Coronary artery (tissue), 2 donors: ENCODE results near the gene RAD9A.

Source experiments
- DNase-seq: peaks from one replicate; pipeline ENCODE4 v3.0.0-alpha.2; 2017; ENCODE audit warnings: low spot score
- H3K27ac ChIP-seq, 2 donors: fragments of 200-600 bp; sonication (generic); one replicate each; pipeline ENCODE4 v1.5.1; 2016 to 2019
- H3K4me3 ChIP-seq: fragments of 200-600 bp; sonication (generic); 2 replicates; pipeline ENCODE4 v1.5.1; 2016; ENCODE audit warnings: mild to moderate bottlenecking, moderate library complexity
- TF ChIP-seq, protein P1 (sequence below): fragments of 200-600 bp; sonication (generic); IDR thresholded peaks from one replicate; pipeline ENCODE4 v1.5.1; 2019; ENCODE audit warnings: antibody characterized with exemption

Gene RAD9A

DNA sequence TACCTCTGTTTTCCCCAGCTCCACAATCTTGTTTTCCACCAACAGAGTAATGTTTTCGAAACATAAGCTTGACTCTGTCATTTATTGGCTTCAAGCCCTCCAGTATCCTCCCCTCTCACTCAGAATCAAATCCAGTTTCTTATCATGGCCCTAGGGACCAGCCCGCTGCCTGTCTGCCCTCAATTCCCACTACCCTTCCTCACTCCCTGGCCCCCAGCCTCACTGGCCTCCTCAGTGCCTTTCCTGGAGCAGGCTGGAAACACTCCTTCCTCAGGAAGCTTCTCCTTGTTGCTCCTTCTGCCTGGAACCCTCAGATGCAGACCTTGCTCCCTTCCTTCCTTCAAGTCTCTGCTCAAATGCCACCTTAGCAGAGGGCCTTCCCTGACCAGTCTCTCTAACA, 42.3 kb upstream of the RAD9A start:
- Histone ChIP-seq H3K4me3 (no peak overlapping the region), H3K27ac (peak overlapping the region in 1 of 2 donors; percentile 56)
- TF ChIP-seq, protein P1, sequence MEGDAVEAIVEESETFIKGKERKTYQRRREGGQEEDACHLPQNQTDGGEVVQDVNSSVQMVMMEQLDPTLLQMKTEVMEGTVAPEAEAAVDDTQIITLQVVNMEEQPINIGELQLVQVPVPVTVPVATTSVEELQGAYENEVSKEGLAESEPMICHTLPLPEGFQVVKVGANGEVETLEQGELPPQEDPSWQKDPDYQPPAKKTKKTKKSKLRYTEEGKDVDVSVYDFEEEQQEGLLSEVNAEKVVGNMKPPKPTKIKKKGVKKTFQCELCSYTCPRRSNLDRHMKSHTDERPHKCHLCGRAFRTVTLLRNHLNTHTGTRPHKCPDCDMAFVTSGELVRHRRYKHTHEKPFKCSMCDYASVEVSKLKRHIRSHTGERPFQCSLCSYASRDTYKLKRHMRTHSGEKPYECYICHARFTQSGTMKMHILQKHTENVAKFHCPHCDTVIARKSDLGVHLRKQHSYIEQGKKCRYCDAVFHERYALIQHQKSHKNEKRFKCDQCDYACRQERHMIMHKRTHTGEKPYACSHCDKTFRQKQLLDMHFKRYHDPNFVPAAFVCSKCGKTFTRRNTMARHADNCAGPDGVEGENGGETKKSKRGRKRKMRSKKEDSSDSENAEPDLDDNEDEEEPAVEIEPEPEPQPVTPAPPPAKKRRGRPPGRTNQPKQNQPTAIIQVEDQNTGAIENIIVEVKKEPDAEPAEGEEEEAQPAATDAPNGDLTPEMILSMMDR: no peak
- DNase-seq: no peak

DNA sequence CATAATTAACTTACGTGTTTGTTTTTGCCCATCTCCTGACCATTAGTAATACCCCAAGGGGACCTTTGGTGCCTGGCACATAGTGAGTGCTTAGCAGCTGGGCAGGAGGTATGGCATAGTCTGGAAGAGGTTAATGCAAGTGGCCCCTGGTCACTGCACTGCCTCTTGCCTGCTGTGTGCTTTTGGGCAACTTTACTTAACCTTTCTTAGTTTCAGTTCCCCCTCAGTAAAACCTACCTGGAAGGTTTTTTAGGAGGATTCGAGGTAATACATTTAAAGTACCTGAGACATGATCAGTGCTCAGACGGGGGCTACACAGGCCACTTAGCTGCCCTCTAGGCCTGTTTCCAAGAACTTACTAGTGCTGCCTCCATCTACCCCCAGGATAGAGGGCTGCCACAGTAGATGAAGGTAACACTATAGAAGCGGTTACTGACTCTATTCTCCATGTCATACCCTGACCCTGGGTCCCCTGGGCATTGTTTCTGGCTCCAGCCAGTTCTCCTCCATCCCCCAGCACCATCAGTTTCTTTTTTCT, 41.8 kb upstream of the RAD9A start:
- TF ChIP-seq, protein P1: no peak
- no peak for DNase-seq
- Histone ChIP-seq H3K27ac (peak overlapping the region in 1 of 2 donors; percentile 56), H3K4me3 (no peak overlapping the region)

DNA sequence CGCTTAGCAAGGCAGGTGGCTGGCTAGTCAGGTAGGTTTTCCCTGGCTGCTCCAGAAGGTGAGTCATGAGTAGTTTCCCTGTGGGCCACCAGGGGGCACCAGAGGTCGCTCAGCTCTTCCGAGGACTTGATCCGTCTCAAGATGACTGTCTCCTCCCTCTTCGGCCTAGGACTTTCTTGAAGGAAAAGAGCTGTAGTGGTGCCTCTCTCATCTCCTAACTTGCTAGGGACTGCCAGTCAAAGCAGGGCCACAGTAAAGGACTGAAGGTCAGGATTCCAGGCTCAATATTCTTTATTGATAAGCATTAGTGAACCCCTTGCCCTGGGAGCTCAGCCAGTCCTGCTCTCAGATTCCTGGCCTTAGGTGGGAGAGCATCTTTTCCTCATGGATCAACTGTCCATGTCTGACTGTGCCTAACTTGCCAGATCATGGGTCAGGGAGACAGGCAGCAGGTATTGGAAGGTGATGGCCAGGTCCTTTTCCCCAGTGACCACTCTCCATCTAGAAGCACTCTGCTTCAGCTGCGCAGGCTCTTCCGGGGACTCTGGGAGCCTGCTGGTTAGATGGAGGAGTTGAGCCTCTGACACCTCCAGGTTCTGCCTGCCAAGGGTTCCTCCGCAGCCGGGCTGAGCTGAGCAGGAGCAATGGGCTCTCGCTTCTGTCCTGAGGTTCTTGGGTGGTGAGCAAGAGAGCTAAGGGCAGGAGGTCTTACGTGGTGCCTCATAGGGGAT, 40.3 kb upstream of the RAD9A start:
- peak; percentile 77 for DNase-seq
- H3K27ac ChIP-seq: peak overlapping the region; percentile 95 to 96
- TF ChIP-seq, protein P1: peak; percentile 83
- H3K4me3 ChIP-seq: peak overlapping the region; percentile 81

DNA sequence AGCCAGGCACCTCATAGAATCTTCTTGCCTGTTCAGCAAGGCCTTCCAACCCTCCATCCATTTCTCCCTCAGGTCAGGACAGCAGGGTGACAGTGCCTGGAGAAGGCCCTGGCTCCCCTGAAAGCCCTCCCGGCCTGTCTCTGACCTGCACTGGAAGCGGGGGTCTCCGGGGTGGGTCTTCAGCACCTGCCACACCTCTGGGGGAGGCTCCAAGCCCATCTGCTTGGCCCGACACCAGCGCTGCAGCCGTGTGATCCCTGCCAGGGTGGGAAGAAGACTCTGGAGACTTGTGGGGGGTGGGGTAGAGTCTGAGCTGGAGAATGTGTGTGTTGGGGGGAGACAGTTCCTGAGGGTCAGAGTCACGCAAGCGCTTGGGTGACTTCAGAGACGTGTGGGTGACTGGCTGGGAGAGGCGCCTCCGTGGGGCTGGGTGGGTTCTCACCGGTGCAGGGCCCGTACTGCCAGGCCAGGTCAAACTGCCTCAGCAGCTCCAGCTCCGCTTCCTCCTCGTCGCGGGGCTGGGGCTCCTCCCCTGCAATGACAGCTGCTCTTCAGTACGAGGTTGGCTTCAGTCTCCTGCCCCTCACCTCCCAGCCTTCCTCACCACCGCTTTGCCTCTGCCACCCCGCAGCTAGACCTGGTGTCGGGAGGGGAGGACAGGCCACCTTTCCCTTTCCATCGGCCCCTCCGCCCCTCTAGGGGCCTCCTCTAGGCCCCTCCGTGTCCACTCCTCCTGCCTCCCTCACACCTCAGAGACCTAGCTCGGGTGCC, 39.1 kb upstream of the RAD9A start:
- DNase-seq: peak; percentile 83
- peak overlapping the region; percentile 81 for H3K4me3 ChIP-seq
- TF ChIP-seq, protein P1: no peak
- peak overlapping the region; percentile 95 to 96 for H3K27ac ChIP-seq

DNA sequence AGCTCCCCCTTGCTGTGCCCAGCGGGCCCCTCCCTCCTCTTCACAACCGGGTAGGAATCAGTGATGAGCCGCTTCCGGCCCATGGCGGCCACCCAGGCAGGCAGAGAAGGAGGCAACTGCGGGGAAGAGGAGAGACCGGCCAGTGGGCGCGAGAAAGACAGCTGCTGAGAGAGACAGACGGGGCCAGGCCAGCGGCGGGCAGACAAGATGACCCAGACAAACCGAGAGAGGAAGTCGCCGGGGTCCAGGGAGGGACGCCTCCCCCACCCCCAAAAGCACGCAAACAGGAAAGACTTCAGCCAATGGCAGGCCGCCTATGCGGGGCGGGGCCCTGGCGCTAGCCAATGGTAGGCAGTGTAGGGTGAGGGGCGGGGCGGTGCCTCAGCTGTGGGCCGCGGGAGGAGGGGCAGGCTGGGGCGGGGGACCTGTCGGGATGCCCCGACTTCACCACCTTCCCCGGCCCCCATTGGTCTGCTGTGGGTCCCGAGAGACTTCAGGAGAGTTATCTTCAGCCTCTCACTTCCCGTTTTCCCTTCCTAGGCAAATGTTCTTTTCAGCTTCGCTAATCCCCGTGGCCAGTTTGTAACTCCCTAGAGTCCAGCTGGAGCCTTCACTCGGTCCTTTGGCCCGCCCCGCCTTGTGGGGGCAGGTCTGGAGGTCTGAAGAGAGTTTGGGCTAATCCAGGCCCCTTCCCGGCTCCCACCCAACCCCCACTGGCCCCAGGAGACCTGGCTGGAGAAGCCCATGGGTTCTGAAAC, 38.3 kb upstream of the RAD9A start, which contains the start of gene POLD4:
Gene POLD4 (minus strand): TSS at position 230 of the 758 bp plus-strand sequence. CDS start 147 bp downstream, at position 83.
- TF ChIP-seq, protein P1: no peak
- DNase-seq: peak; percentile 99
- Histone ChIP-seq H3K27ac (peak within 1 kb of the TSS; percentile 95 to 96), H3K4me3 (peak within 1 kb of the TSS; percentile 81)

DNA sequence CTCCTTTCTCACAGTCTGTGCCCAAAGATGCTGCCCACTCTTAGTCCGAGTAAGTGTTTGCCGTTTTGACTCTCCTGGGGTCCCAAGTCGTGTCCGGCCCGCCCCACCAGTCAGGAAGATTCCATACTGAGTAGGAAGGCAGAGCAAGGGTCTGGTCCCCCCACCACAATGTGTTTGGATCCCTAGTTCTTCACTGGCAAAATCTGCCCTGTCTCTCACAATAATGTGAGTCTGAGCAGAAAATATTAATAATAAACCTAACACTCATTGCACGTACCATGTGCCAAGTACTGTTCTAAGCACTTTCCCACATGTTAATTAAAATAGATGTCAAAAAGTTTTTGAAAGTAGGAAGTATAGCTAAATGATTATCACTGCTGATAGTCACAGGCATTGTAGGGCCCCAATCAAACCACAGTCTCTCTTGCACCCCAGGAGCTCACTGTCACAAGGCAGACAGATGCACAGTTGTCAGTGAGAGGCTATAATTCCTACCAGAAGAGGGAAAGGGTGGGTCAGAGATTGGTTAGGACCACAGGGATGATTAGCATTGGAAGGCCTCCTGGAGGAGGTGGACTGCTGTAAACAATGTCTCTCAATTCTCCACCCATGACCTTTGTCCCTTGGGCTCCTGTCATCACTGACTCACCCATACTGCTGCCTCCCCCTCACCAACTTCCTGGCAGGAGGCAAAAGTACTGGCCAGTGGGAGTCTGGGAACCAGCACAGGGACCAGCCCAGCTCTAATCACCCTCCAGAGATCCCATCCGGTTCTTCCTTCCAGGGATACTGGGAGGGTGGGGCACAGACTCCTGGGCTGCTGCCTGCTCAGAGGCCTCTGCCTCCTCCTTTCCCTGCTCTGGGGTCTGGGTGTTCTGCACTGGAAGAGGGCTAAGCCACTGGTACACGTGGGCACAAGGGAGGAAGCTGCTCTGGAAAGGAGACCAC, 37.4 kb upstream of the RAD9A start:
- TF ChIP-seq, protein P1: no peak
- Histone ChIP-seq H3K4me3 (peak overlapping the region; percentile 81), H3K27ac (peak overlapping the region; percentile 95 to 96)
- DNase-seq: peak; percentile 97
